Measurements from ENCODE around the gene VLDLR.

- TF ChIP-seq POLR2A (IDR thresholded peaks at IDR 0.05; ENCODE audit: insufficient read depth in 1 of 2, low read depth in 2 of 2, low read length in 2 of 2) = no peak
- TF ChIP-seq MTF1 (CRISPR knock-in tag; IDR thresholded peaks at IDR 0.05) = no peak
- TF ChIP-seq, protein P1, sequence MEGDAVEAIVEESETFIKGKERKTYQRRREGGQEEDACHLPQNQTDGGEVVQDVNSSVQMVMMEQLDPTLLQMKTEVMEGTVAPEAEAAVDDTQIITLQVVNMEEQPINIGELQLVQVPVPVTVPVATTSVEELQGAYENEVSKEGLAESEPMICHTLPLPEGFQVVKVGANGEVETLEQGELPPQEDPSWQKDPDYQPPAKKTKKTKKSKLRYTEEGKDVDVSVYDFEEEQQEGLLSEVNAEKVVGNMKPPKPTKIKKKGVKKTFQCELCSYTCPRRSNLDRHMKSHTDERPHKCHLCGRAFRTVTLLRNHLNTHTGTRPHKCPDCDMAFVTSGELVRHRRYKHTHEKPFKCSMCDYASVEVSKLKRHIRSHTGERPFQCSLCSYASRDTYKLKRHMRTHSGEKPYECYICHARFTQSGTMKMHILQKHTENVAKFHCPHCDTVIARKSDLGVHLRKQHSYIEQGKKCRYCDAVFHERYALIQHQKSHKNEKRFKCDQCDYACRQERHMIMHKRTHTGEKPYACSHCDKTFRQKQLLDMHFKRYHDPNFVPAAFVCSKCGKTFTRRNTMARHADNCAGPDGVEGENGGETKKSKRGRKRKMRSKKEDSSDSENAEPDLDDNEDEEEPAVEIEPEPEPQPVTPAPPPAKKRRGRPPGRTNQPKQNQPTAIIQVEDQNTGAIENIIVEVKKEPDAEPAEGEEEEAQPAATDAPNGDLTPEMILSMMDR (CRISPR knock-in tag; IDR thresholded peaks at IDR 0.05) = no peak
- no peak for TF ChIP-seq GMEB1 (CRISPR knock-in tag; IDR thresholded peaks at IDR 0.05; ENCODE audit: borderline replicate concordance)
Observed at GRCh38 chr9:2688636-2689035, 67.0 kb downstream of the VLDLR start.
